ENCODE results near the gene ALDH1A3.

Gene ALDH1A3

GRCh38 chr15:100902436-100903167 is 23.0 kb downstream of the ALDH1A3 start:
- peak; percentile 51 for DNase-seq

GRCh38 chr15:100903168-100903554 is 23.5 kb downstream of the ALDH1A3 start:
- DNase-seq: no peak

DNA sequence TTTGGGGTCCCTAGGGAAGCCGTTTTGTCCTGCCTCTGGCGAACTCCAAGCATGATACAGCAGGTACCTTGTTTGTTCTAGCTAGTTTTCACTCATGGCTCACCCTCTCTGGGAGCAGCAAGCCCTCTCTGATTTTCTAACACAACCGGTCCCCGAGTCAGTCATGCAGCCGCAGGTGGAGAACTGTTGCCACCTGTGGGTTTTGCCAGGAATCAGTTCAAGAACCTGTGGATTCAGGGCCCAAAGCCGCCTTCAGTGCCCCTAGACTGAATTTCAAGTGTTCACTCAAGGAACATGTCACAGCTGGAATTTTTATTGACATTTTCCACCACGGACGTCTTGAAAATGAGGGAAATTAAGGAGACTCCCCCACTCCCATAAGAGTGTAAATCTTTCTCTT is 26.2 kb downstream of the ALDH1A3 start:
- no peak for DNase-seq

GRCh38 chr15:100908466-100908865 is 28.8 kb downstream of the ALDH1A3 start:
- no peak for DNase-seq

DNA sequence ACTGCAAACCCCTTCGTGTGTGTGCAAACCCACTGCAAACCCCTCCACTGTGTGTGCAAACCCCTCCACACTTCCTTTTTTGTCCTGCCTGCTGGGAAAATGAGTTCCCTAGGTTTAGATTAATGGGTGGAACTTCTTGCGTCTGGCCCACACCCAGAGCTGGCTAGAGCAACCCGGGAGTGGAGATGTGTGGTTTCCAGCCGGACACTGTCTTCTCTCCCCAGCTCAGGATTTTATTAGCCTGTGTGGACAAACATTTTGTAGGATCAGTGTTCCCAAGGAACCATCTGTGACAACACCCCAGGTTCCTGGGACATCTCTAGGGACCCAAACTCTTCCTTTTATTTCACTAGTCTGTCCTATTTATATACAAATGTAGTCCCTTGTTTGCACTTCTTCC is 29.9 kb downstream of the ALDH1A3 start:
- no peak for DNase-seq

DNA sequence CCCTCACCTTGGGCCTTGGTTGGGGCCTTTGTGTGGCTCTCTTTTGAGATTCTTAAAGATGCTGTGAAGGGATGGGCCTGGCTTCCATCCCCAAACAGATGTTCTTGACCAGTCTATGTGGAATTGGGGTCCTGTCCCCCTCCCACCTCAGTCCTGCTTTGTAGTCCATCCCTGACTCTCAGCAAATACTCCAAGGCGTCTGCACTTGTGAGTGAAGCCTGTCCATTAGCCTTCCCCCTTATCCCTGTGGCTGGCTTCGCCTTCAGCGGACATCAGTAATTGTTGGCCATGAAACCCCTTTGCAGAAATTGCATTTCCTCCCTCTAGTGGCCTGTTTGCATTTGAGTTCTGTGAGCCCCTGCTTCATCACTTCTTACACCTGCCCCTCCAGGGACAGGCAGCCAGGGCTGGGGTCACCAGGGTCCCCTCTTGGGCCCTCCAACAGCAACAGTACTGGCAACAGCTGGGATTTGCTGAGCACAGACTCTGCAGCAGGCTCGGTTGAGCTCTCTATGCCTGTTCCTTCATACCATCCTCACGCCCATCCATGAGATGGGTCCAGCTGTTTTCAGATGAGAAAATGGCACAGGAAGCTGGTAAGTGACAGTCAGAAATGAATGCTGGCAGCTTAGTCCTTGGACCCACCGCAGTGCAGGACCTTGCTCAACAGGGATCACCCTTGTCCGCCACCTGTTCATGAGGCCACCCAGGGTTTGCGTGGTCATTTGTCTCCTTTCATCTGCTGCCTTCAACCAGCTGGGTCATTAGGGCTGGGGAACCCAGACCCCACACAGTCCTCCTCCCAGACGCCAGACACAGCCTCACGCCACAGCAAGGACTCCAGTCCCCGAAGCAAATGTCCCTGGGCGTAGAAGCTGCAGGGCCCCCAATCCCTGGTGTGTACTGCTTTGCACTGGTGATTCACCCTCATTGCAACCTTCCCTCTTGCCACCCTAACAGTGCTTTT is 30.6 kb downstream of the ALDH1A3 start:
- DNase-seq: no peak

GRCh38 chr15:100911086-100911485 is 31.5 kb downstream of the ALDH1A3 start:
- DNase-seq: no peak

DNA sequence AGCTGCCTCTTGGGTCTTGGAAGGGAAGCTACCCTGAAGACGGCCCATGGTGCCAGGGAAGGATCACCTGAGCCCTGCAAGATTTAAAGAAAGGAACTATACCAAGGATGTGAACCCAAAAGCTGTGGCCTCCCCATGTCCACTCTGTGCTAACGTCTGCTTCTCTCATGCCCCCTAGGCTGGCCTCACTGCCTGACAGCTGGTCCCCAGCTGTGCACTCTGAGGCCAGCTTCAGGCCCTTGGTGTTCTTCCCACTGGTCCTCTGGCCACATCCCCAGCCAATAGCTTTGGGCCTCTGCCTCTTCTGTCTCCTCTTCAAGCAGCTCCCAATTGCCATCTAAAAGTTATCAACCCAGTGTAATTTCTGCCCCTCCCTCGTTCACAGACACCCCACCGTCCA is 34.3 kb downstream of the ALDH1A3 start:
- DNase-seq: no peak

- no peak for DNase-seq
Measured at GRCh38 chr15:100914876-100915275, 35.2 kb downstream of the ALDH1A3 start.

DNA sequence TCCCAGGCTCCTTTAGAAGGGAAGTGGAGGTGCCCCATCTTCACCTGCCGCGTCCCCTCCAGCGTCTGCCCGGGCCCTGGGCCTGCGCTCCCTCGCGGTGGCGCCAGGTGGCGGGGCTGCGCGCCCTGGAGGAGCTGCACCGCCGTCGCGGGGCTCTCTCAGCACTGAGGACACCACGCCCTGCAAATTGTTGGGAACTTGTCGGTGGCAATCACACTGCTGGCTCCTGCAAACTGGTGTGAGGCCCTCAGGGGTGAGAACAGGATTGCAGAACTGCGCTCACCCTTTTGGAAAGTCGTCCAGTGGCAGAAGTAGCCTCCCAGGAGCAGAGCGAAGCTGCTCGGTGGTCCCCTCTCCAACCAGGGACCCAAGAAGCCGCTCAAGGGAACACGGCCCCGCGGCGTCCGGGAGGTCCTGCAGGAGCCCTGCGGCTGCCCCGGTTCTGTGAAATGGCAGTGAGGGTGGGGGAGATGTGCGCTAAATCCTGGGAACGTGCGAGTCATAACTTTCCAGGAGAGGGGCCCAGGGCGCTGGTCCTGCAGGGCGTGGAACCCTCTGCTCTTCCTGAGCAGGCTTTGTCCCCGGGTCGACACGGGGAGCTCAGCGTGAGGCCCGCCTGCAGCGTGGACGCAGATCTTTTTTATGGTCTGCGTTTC is 38.5 kb downstream of the ALDH1A3 start:
- peak; percentile 86 for DNase-seq

- DNase-seq: peak; percentile 76
Measured at GRCh38 chr15:100918690-100919480, 39.3 kb downstream of the ALDH1A3 start, which contains the start of gene LRRK1. Gene LRRK1 (plus strand): TSS chr15:100919357. CDS start chr15:100924633, 5,276 bp downstream.

- DNase-seq: peak; percentile 26
Measured at GRCh38 chr15:100919481-100920405, 40.1 kb downstream of the ALDH1A3 start.

DNA sequence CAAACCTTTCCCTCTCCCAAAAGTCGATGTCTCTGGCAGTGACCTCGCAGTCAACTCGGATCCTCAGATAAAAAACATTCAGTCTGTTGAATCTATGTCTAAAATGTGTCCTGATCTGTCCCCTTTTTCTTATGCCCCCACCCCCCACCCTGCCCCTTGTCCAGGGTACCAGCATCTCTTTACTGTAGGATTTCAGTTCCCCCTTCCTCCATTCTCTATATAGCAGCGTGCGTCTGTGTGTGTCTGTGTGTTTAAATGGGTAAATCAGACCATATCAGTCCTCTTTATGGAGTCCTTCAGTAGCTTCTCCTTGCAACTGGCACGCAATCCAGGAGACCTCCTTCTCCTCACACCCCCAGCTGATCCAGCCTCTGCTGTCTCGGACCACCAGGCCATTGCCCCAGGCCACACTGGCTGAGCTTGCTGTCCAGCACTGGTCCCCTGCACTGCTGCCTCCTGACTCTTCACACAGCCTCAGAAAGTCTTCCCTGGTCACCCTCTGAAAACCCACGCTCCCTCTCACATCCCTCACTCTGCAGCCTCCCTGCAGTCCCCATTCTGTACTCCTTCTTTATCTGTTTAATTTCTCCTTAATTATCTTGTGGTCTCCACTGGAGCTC is 41.0 kb downstream of the ALDH1A3 start:
- no peak for DNase-seq

DNA sequence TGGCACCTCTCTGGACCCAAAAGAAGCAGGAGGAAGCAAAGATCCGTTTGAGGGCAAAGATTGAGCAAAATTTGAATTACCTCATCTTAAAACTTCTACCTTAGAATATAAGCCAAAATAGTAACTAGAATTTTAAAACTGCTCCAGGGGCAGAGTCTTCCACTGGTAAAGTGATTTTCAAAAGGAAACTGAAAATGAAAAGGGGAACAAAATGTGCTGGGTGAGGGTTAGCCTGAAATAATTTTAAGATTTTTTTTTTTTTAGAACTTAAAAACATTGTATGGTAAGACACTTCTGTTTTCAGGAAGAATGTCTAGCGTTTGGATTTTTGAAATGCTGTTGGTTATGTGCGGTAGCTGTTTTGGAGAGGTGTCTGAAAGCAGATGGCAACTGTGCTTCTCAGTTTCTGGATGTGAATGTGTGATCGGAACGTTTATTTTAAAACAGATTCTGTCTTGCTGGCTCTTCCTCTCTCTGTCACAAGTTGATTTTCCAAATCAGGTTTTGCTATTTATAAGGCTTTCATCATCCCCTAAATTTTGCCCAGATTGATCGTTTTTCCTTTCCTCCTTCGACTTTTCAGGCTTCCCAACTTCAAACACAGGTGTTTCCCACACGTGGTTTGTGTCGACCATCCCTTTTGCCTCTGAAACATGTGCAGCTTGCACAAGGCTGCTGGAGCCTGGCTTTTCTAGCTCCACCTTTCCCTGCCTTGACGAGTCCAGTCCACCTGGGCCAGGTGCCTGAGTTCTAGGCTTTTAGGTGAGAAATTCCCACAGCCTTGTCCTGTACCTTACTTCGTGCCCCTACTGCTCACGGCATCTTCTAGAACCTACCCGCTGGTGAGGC is 42.8 kb downstream of the ALDH1A3 start:
- peak; percentile 64 for DNase-seq

- no peak for DNase-seq
Measured at GRCh38 chr15:100923076-100923475, 43.4 kb downstream of the ALDH1A3 start.

- no peak for DNase-seq
Measured at GRCh38 chr15:100923902-100924301, 44.3 kb downstream of the ALDH1A3 start.

DNA sequence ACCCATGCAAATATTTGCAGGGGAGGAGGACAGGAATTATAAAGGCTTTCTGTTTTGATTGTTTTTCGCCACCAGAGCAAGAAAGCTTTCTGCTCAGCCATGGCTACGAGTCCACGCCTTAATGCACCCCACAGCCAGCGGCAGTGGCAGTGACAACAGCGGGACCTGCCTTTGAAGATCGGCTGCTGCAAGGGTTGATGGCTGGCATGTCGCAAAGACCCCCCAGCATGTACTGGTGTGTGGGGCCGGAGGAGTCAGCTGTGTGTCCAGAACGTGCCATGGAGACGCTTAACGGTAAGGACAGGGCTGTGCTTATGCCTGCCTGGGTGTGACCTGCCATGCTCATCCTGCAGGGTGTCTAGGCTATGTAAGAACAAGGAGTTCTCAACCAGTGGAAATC is 44.8 kb downstream of the ALDH1A3 start:
- no peak for DNase-seq

DNA sequence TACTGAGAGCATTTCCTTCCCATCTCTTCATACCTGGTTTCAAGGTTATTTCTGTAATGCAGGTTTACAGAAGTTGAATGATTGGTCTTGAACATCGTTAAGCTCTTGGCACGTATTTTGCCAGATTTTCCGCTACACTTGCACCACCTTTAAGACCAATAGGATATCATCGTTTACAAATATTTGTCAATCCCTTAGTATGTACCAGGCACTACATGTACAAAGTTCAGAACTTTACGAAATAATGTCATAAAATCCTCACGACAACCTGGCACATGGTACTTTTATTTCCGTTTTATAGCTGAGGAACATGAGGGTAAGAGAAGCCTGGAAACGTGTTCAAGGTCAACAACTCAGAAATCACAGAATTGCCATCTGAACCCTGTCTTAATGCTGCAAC is 45.8 kb downstream of the ALDH1A3 start:
- DNase-seq: no peak

GRCh38 chr15:100926258-100926657 is 46.6 kb downstream of the ALDH1A3 start:
- no peak for DNase-seq

Data from suppressor macrophage treated with lipopolysaccharide for 4 hours (primary cell).